ENCODE data around the gene CD160. TPM values are rescaled to one million over a fixed set of nuclear protein-coding genes. Genes with fewer than 3 reads are reported as not detected.

Gene CD160
- total and polyA plus RNA-seq, 10 of the 15 experiments (the other 5 are each of a cell fraction or from before 2014, with no cell fraction given): 0.06 to 1.1 (median 0.26) TPM; not detected in 5

- BruUV-seq (replicated peaks): no TSS peak
- no peak for FAIRE-seq
- ATAC-seq: no peak
- no peak for TF ChIP-seq MLLT1 (IDR thresholded peaks at IDR 0.05)
- TF ChIP-seq PML (IDR thresholded peaks at IDR 0.05; ENCODE audit: low read length): no peak
- TF ChIP-seq FOXK2 (IDR thresholded peaks at IDR 0.05): no peak
- no peak for TF ChIP-seq STAT1 (conservative IDR thresholded peaks at IDR 0.05)
- TF ChIP-seq MAX (IDR thresholded peaks at IDR 0.05; ENCODE audit: low read depth, low read length): no peak
- no peak for TF ChIP-seq HDGF (IDR thresholded peaks at IDR 0.05)
- TF ChIP-seq TBL1XR1 (IDR thresholded peaks at IDR 0.05; ENCODE audit: low read depth, low read length): no peak
- TF ChIP-seq IRF4 (IDR thresholded peaks at IDR 0.05; ENCODE audit: low read depth, low read length): no peak
- TF ChIP-seq ZZZ3 (IDR thresholded peaks at IDR 0.05; ENCODE audit: control insufficient read depth, insufficient read length, low read depth): no peak
- TF ChIP-seq ZBTB40 (IDR thresholded peaks at IDR 0.05; ENCODE audit: borderline replicate concordance): no peak
- TF ChIP-seq HSF1 (IDR thresholded peaks at IDR 0.05; ENCODE audit: low read depth, low read length): no peak
- TF ChIP-seq HDAC6 (IDR thresholded peaks at IDR 0.05; ENCODE audit: unreplicated experiment): no peak
- TF ChIP-seq ASH2L (IDR thresholded peaks at IDR 0.05; ENCODE audit: borderline replicate concordance, low read depth): no peak
Measured at GRCh38 chr1:145777357-145778145, 58.3 kb downstream of the CD160 start.

More at GRCh38 chr1:145777357-145778145, 58.3 kb downstream of the CD160 start:
- POLR2A ChIA-PET: no interaction called here
- Histone ChIP-seq H3K4me3 (no peak overlapping the region), H2AFZ (ENCODE audit: control insufficient read depth, low read depth, low read length) (no peak overlapping the region), H3K36me3 (ENCODE audit: control insufficient read depth in 2 of 2, insufficient read depth in 2 of 2, low read length in 1 of 2) (peaks cover 0 to 15% of the 10 kb centered on the region in 2 experiments; a peak in 2 of 4 replicates), H3K9me3 (replicated peaks; ENCODE audit: control insufficient read depth, insufficient read depth, low read length) (no peaks in the 10 kb centered on the region), H3K4me1 (ENCODE audit: control insufficient read depth, insufficient read depth, low read length) (no peaks in the 10 kb centered on the region), H3K4me2 (ENCODE audit: control insufficient read depth, insufficient read depth) (no peak overlapping the region), H3K27me3 (replicated peaks in 1 of 2; ENCODE audit: control insufficient read depth in 2 of 2, insufficient read depth in 2 of 2, low read length in 1 of 2) (no peaks in the 10 kb centered on the region), H4K20me1 (ENCODE audit: control insufficient read depth, insufficient read depth) (no peaks in the 10 kb centered on the region), H3K9ac (ENCODE audit: control insufficient read depth, insufficient read depth, low read length) (no peak overlapping the region), H3K79me2 (ENCODE audit: control insufficient read depth, insufficient read depth, low read length) (no peaks in the 10 kb centered on the region), H3K27ac (ENCODE audit: control insufficient read depth, insufficient read depth) (no peak overlapping the region)
- RAD21 ChIA-PET (ENCODE audit: unreplicated experiment): interaction anchor here (1.6 kb wide), 1 partner anchor 82 kb away, joined by 3 read pairs; no protein-coding TSS in a partner anchor
- SMC1A ChIA-PET (ENCODE audit: uncharacterized antibody, unreplicated experiment): interaction anchor here (1.0 to 1.6 kb wide), 3 partner anchors 9 to 34 kb away, joined by 3 to 4 read pairs (median 3); no protein-coding TSS in a partner anchor
- CTCF ChIA-PET: no interaction called here
- 100% methylated on average over 1 of the region's 1 CpG for WGBS (ENCODE audit: insufficient coverage, insufficient replicate concordance, low lambda C conversion rate, missing lambda C conversion rate)
- intact Hi-C loops (cut with micrococcal nuclease; ENCODE audit: unreplicated experiment) (no loop called here), in situ Hi-C loops (cut with MboI) (no loop called here)
- no peak for DNase-seq (ENCODE audit: low read depth, low spot score)

Measured in GM12878 (cell line).